ENCODE data around the gene FAF1. TPM values are rescaled to one million over a fixed set of nuclear protein-coding genes. Genes with fewer than 3 reads are reported as not detected.

The FAF1 gene
- total RNA-seq, 3 donors from 2014 or later = 59.8 to 64.2 (median 60.1) TPM

DNA sequence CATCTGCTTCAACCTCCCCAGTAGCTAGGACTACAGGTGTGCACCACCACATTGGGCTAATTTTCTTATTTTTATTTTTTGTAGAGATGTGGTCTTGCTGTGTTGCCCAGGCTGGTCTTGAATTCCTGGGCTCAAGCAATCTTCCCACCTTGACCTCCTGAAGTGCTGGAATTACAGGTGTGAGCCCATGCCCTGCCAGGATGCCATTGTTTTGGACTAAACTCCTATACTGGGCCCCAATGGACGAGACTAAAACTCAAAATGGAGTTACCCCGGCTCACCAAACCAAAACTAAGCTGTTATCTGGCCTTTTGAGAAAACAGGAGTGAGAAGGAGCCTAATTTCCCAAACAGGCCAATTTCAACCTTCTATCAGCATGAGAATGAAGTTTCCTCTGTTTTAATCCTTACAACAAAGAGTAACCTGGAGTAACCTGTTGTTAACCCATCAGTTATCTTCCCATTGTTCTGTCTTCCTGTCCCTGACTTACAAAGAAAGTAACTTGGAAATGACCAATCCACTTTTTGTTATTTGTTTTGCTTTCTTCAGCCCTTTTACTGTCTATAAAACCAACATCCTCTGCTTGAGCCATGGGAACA is 566.4 kb downstream of the FAF1 start:
- H3K4me3 Mint-ChIP-seq = no peak overlapping the region

More for the DNA sequence above, 566.4 kb downstream of the FAF1 start:
- Mint-ChIP-seq H3K4me1 (ENCODE audit: low read depth) (no peaks in the 10 kb centered on the region), H3K9me3 (peaks cover 4% of the 10 kb centered on the region), H3K27me3 (ENCODE audit: low read depth) (peaks cover 22% of the 10 kb centered on the region), H3K36me3 (ENCODE audit: insufficient read depth) (no peaks in the 10 kb centered on the region)
- DNase-seq = no peak
- ATAC-seq = no peak

Other genes with a start within 250 kb of the FAF1 start
- 1 to 10 TPM; 1.4 to 2.6 (median 1.4) TPM for gene CDKN2C, start 10.0 kb upstream of the FAF1 start, total RNA-seq
- gene C1orf185, start 142.0 kb upstream of the FAF1 start, total RNA-seq = not detected